IMR-90 (cell line): ENCODE data around the gene KCNMA1. TPM values are rescaled to one million over a fixed set of nuclear protein-coding genes. Genes with fewer than 3 reads are reported as not detected.
A peak's percentile ranks its signal among the peaks of the same experiment; 100 is the strongest.

Source experiments
- ATAC-seq: fragments of 200-7000 bp; cut with Tn5 transposase; 2 replicates; pipeline ENCODE4 v1.9.1; 2020; ENCODE audit warnings: low read depth, mild to moderate bottlenecking, moderate library complexity
- BruUV-seq: library from RNA; stranded (reverse); fragments of 400-500 nt; replicated peaks from 2 replicates; lab custom pipeline; 2021; lab: Mats Ljungman, UMichigan
- CTCF ChIA-PET: fragments of 300-600 bp; formaldehyde crosslinking; extraction: SDS; loops from one replicate; lab custom pipeline; 2021; ENCODE audit warnings: antibody characterized with exemption; lab: Yijun Ruan, JAX
- POLR2A ChIA-PET: fragments of 300-600 bp; sonication (Branson Sonifier 250); formaldehyde crosslinking; loops from one replicate; lab custom pipeline; 2022; ENCODE audit warnings: antibody characterized with exemption; ENCODE audit not compliant: unreplicated experiment; lab: Charles Lee
- DNase-seq: peaks from one replicate; pipeline ENCODE4 v3.0.0; 2013
- H2AFZ ChIP-seq: replicated peaks from 2 replicates; pipeline ENCODE3; 2013; ENCODE audit warnings: low read length, mild to moderate bottlenecking; ENCODE audit not compliant: poor library complexity
- H2AK5ac ChIP-seq: 2 replicates; pipeline ENCODE4 v1.6.1; 2013; ENCODE audit warnings: low read depth, low read length, inconsistent platforms
- H2AK9ac ChIP-seq: replicated peaks from 2 replicates; pipeline ENCODE3; 2013; ENCODE audit warnings: mild to moderate bottlenecking, low read depth, low read length, moderate library complexity; ENCODE audit not compliant: poor library complexity
- H2BK120ac ChIP-seq: 2 replicates; pipeline ENCODE4 v1.6.1; 2013; ENCODE audit warnings: low read depth, low read length, inconsistent platforms
- H2BK15ac ChIP-seq: 3 replicates; pipeline ENCODE4 v1.6.1; 2013; ENCODE audit warnings: low read depth, low read length, inconsistent platforms
- H2BK20ac ChIP-seq: 2 replicates; pipeline ENCODE4 v1.6.1; 2013; ENCODE audit warnings: low read depth, mild to moderate bottlenecking, inconsistent platforms, low read length, moderate library complexity
- H2BK5ac ChIP-seq: 2 replicates; pipeline ENCODE4 v1.6.1; 2013; ENCODE audit warnings: mild to moderate bottlenecking, low read depth, low read length, inconsistent platforms; ENCODE audit not compliant: poor library complexity, severe bottlenecking
- H3K14ac ChIP-seq: replicated peaks from 2 replicates; pipeline ENCODE4 v1.6.1; 2013; ENCODE audit warnings: low read depth, low read length, inconsistent platforms
- H3K18ac ChIP-seq: 2 replicates; pipeline ENCODE4 v1.6.1; 2013; ENCODE audit warnings: low read depth, low read length, control low read depth
- H3K23ac ChIP-seq: 2 replicates; pipeline ENCODE4 v1.6.1; 2013; ENCODE audit warnings: low read depth, low read length, inconsistent platforms
- H3K27ac ChIP-seq: 2 replicates; pipeline ENCODE4 v1.5.1; 2013; ENCODE audit warnings: mild to moderate bottlenecking, control low read depth, low read length; ENCODE audit not compliant: insufficient read depth
- H3K27me3 ChIP-seq: 2 replicates; pipeline ENCODE4 v1.6.1; 2013; ENCODE audit warnings: low read length; ENCODE audit not compliant: control insufficient read depth, insufficient read depth
- H3K36me3 ChIP-seq: 2 replicates; pipeline ENCODE4 v1.6.1; 2013; ENCODE audit warnings: low read length, mixed read lengths; ENCODE audit not compliant: control insufficient read depth, insufficient read depth
- H3K4ac ChIP-seq: 2 replicates; pipeline ENCODE4 v1.6.1; 2013; ENCODE audit warnings: low read depth, low read length, inconsistent platforms
- H3K4me1 ChIP-seq: 2 replicates; pipeline ENCODE4 v1.6.1; 2013; ENCODE audit warnings: low read length, mixed read lengths; ENCODE audit not compliant: control insufficient read depth, insufficient read depth
- H3K4me2 ChIP-seq: 2 replicates; pipeline ENCODE4 v1.6.1; 2013; ENCODE audit warnings: low read depth, mild to moderate bottlenecking, control low read depth, low read length, moderate library complexity
- H3K4me3 ChIP-seq: 2 replicates; pipeline ENCODE4 v1.5.1; 2013; ENCODE audit warnings: low read depth, mild to moderate bottlenecking, control low read depth, low read length, moderate library complexity; ENCODE audit not compliant: insufficient read depth
- H3K56ac ChIP-seq: 2 replicates; pipeline ENCODE4 v1.6.1; 2013; ENCODE audit warnings: low read length, inconsistent platforms; ENCODE audit not compliant: insufficient read depth; ENCODE audit errors: extremely low read depth
- H3K79me1 ChIP-seq, 2 experiments: 2 replicates each; pipeline ENCODE4 v1.6.1; 2013; ENCODE audit warnings: low read length in 2 of 2, inconsistent platforms in 1 of 2, low read depth in 1 of 2
- H3K9ac ChIP-seq: 2 replicates; pipeline ENCODE4 v1.6.1; 2013; ENCODE audit warnings: low read depth, low read length, control low read depth
- H3K9me1 ChIP-seq: 2 replicates; pipeline ENCODE4 v1.6.1; 2013; ENCODE audit warnings: low read length, inconsistent platforms; ENCODE audit not compliant: insufficient read depth
- H3K9me3 ChIP-seq: 2 replicates; pipeline ENCODE4 v1.6.1; 2013; ENCODE audit warnings: low read length; ENCODE audit not compliant: control insufficient read depth, insufficient read depth
- H4K20me1 ChIP-seq: 2 replicates; pipeline ENCODE4 v1.6.1; 2013; ENCODE audit warnings: low read length, inconsistent platforms; ENCODE audit not compliant: insufficient read depth
- H4K5ac ChIP-seq: 2 replicates; pipeline ENCODE4 v1.6.1; 2013; ENCODE audit warnings: mild to moderate bottlenecking, low read depth, low read length, control low read depth
- H4K8ac ChIP-seq, 2 experiments: 2 replicates each; pipeline ENCODE4 v1.6.1; 2013; ENCODE audit warnings: low read depth in 2 of 2, low read length in 2 of 2, control low read depth in 1 of 2, inconsistent platforms in 1 of 2
- H4K91ac ChIP-seq: 2 replicates; pipeline ENCODE4 v1.6.1; 2013; ENCODE audit warnings: low read depth, low read length, inconsistent platforms; ENCODE audit not compliant: insufficient read depth
- CEBPB ChIP-seq: IDR thresholded peaks from 2 replicates; pipeline ENCODE4 v1.6.1; 2012; ENCODE audit warnings: low read depth, low read length, improper control_type of control experiment
- FOS ChIP-seq: fragments of 150-350 bp; IDR thresholded peaks from 2 replicates; pipeline ENCODE4 v1.6.1; 2016; ENCODE audit warnings: low read depth, low read length
- NFE2L2 ChIP-seq: fragments of 150-350 bp; IDR thresholded peaks from 2 replicates; pipeline ENCODE4 v1.6.1; 2016; ENCODE audit warnings: low read depth, mild to moderate bottlenecking, low read length
- RCOR1 ChIP-seq: IDR thresholded peaks from 2 replicates; pipeline ENCODE4 v1.6.1; 2012; ENCODE audit warnings: mild to moderate bottlenecking, low read length, improper control_type of control experiment; ENCODE audit not compliant: insufficient replicate concordance
- dilution Hi-C: fragments of 300-500 bp; cut with HindIII; formaldehyde crosslinking; loops from one replicate; pipeline ENCODE4 v1.14.3; 2018; ENCODE audit warnings: low sequenced_read_pairs; ENCODE audit not compliant: unreplicated experiment
- in situ Hi-C: fragments of 300-500 bp; cut with MboI; formaldehyde crosslinking; loops from 3 replicates; pipeline ENCODE4 v1.14.3; 2019; ENCODE audit warnings: low sequenced_read_pairs, inconsistent platforms, mixed read lengths
- intact Hi-C: fragments of 100-400 bp; cut with micrococcal nuclease; formaldehyde crosslinking; loops from 2 replicates; pipeline ENCODE4 v1.10.0; 2022
- polyA plus RNA-seq, 3 experiments: library from polyadenylated mRNA; depleted of rRNA; stranded (reverse); fragments of >200 nt; gene quantifications; 2 replicates each; pipeline ENCODE4 v1.2.3, GENCODE V29; 2012; ENCODE audit warnings: low replicate concordance in 1 of 3
- total RNA-seq: library from RNA; depleted of rRNA; stranded (reverse); fragments of >200 nt; gene quantifications from 2 replicates; pipeline ENCODE4 v1.2.3, GENCODE V29; 2012
- TF ChIP-seq, protein P1 (sequence below): fragments of 150-350 bp; IDR thresholded peaks from 2 replicates; pipeline ENCODE4 v1.6.1; 2016; ENCODE audit warnings: low read depth, mild to moderate bottlenecking, low read length, moderate library complexity, borderline replicate concordance

KCNMA1 gene
- total and polyA plus RNA-seq, 2 of the 4 experiments (the other 2 are of a cell fraction): 25.6 to 29.6 TPM

DNA sequence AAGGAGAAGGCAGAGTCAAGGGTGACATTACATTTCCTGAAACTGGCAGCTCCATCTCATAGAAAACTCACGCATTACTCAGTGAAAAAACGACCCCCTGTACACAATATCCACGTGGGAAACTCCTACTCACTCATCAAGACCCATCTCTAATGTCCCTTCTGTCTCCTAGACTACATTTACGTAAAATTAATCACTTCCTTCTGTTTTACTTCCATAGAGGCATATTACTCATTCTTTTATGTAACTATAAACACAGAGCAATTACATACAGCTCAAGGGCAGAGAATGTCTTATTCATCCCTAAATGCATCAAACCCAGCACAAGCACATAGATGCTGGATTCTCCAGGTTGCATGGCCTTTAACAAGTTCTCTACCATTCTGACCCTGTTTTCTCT lies 281.8 kb downstream of the KCNMA1 start (continued):
- TF ChIP-seq, protein P1, sequence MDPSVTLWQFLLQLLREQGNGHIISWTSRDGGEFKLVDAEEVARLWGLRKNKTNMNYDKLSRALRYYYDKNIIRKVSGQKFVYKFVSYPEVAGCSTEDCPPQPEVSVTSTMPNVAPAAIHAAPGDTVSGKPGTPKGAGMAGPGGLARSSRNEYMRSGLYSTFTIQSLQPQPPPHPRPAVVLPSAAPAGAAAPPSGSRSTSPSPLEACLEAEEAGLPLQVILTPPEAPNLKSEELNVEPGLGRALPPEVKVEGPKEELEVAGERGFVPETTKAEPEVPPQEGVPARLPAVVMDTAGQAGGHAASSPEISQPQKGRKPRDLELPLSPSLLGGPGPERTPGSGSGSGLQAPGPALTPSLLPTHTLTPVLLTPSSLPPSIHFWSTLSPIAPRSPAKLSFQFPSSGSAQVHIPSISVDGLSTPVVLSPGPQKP: no peak

DNA sequence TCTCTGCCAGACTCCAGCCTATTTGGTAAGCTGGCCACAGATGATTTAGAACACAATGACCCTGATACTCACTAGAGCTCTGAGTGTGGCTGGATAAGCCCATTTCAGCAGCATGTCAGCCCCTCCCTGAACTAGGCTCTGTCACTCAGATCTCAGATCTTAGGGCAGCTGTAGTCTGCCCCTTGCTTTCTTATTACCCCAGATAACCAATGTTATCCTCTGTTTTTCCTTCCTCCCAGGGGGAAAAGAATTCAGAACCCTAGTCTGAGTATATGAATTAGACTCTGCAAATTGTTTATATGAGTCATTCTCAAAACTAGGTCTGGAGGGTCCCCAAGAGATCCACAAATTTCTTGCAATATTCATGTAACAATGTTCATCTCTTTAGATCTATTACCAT lies 286.2 kb downstream of the KCNMA1 start:
- no peak overlapping the region for H2AFZ ChIP-seq
- H3K9ac ChIP-seq: peak overlapping the region; percentile 1; the same call in 1 of the 2 replicates
- ChIA-PET CTCF (interaction anchor here (0.7 kb wide), 1 partner anchor 177 kb away, joined by 3 read pairs; no protein-coding TSS in a partner anchor), POLR2A (interaction anchor here (1.0 kb wide), 1 partner anchor 42 kb away, joined by 5 read pairs; no protein-coding TSS in a partner anchor)
- peak overlapping the region; percentile 78 for H4K91ac ChIP-seq
- TF ChIP-seq FOS (peak; percentile 65), RCOR1 (no peak), NFE2L2 (no peak), CEBPB (peak; percentile 11; the same call in 1 of the 2 replicates)
- H3K27me3 ChIP-seq: no peaks in the 10 kb centered on the region
- in situ Hi-C loops: no loop called here
- peak overlapping the region; percentile 97 for H2BK120ac ChIP-seq
- H3K36me3 ChIP-seq: no peaks in the 10 kb centered on the region
- H3K56ac ChIP-seq: peak overlapping the region; percentile 82
- H3K79me1 ChIP-seq: peaks cover 0 to 18% of the 10 kb centered on the region in 2 experiments; a peak in 3 of 4 replicates
- H3K23ac ChIP-seq: peak overlapping the region; percentile 69
- H3K4ac ChIP-seq: peak overlapping the region; percentile 93
- H4K8ac ChIP-seq: peak overlapping the region; percentile 86 to 88
- peak overlapping the region; percentile 73; the same call in 2 of the 3 replicates for H2BK15ac ChIP-seq
- no TSS peak for BruUV-seq
- H2AK9ac ChIP-seq: peak overlapping the region; percentile 10
- peak overlapping the region; percentile 97 for H2BK20ac ChIP-seq
- peak overlapping the region; percentile 87; the same call in 1 of the 2 replicates for H3K14ac ChIP-seq
- peak overlapping the region; percentile 60; the same call in 1 of the 2 replicates for H3K4me2 ChIP-seq
- dilution Hi-C loops: no loop called here
- no peak overlapping the region for H3K4me3 ChIP-seq
- DNase-seq (peak; percentile 79), ATAC-seq (peak; percentile 34)
- no peaks in the 10 kb centered on the region for H4K20me1 ChIP-seq
- intact Hi-C loops: loop anchor here (5.0 kb wide), 1 partner anchor 171 kb away; no protein-coding TSS in a partner anchor
- H2BK5ac ChIP-seq: peak overlapping the region; percentile 84
- H3K9me1 ChIP-seq: peaks cover 20% of the 10 kb centered on the region
- H4K5ac ChIP-seq: peak overlapping the region; percentile 89; the same call in 1 of the 2 replicates
- H2AK5ac ChIP-seq: peak overlapping the region; percentile 90
- H3K27ac ChIP-seq: peak overlapping the region; percentile 76
- H3K9me3 ChIP-seq: no peaks in the 10 kb centered on the region
- H3K4me1 ChIP-seq: peaks cover 17% of the 10 kb centered on the region
- H3K18ac ChIP-seq: peak overlapping the region; percentile 95
